ENCODE results near the gene CNKSR1.
"Not testable (repeated sequence)": the region's sequence is repeated elsewhere in the genome, so short reads cannot be mapped to it uniquely, and the experiment has no call there.

GRCh38 chr1:26230682-26231081 is 53.4 kb downstream of the CNKSR1 start:
- not testable (repeated sequence) for TF ChIP-seq EZH2 (optimal IDR thresholded peaks at IDR 0.05; ENCODE audit: low read depth, low read length); EZH2phosphoT487 (IDR thresholded peaks at IDR 0.05; ENCODE audit: low read length)
- TF ChIP-seq, protein P1, sequence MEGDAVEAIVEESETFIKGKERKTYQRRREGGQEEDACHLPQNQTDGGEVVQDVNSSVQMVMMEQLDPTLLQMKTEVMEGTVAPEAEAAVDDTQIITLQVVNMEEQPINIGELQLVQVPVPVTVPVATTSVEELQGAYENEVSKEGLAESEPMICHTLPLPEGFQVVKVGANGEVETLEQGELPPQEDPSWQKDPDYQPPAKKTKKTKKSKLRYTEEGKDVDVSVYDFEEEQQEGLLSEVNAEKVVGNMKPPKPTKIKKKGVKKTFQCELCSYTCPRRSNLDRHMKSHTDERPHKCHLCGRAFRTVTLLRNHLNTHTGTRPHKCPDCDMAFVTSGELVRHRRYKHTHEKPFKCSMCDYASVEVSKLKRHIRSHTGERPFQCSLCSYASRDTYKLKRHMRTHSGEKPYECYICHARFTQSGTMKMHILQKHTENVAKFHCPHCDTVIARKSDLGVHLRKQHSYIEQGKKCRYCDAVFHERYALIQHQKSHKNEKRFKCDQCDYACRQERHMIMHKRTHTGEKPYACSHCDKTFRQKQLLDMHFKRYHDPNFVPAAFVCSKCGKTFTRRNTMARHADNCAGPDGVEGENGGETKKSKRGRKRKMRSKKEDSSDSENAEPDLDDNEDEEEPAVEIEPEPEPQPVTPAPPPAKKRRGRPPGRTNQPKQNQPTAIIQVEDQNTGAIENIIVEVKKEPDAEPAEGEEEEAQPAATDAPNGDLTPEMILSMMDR (IDR thresholded peaks at IDR 0.05; ENCODE audit: low read length), result not testable (repeated sequence)
